ENCODE measurements around the gene OAS1.

OAS1 gene

GRCh38 chr12:112878488-112878887 lies 28.3 kb upstream of the OAS1 start:
- Histone ChIP-seq H4K20me1 (ENCODE audit: insufficient read depth, low read length) (no peaks in the 10 kb centered on the region), H2AFZ (ENCODE audit: low read depth, low read length) (no peak overlapping the region), H3K9me3 (ENCODE audit: insufficient read depth, low read length) (no peaks in the 10 kb centered on the region), H3K27me3 (ENCODE audit: low read depth, low read length) (peaks cover 60% of the 10 kb centered on the region), H3K9ac (ENCODE audit: low read length) (no peak overlapping the region), H3K36me3 (replicated peaks; ENCODE audit: low read depth, low read length) (no peaks in the 10 kb centered on the region), H3K79me2 (ENCODE audit: low read length) (no peaks in the 10 kb centered on the region), H3K4me3 (ENCODE audit: low read length) (no peak overlapping the region), H3K4me2 (ENCODE audit: low read length) (no peak overlapping the region), H3K4me1 (ENCODE audit: low read length) (no peaks in the 10 kb centered on the region), H3K27ac (ENCODE audit: low read length) (no peak overlapping the region)
- TF ChIP-seq EZH2phosphoT487 (IDR thresholded peaks at IDR 0.05; ENCODE audit: low read depth) = no peak

GRCh38 chr12:112879191-112879705 lies 27.5 kb upstream of the OAS1 start:
- Histone ChIP-seq H3K79me2 (ENCODE audit: low read length) (no peaks in the 10 kb centered on the region), H4K20me1 (ENCODE audit: insufficient read depth, low read length) (no peaks in the 10 kb centered on the region), H3K4me3 (ENCODE audit: low read length) (no peak overlapping the region), H3K4me1 (ENCODE audit: low read length) (no peaks in the 10 kb centered on the region), H2AFZ (ENCODE audit: low read depth, low read length) (no peak overlapping the region), H3K27ac (ENCODE audit: low read length) (no peak overlapping the region), H3K9ac (ENCODE audit: low read length) (no peak overlapping the region), H3K36me3 (replicated peaks; ENCODE audit: low read depth, low read length) (no peaks in the 10 kb centered on the region), H3K4me2 (ENCODE audit: low read length) (no peak overlapping the region), H3K27me3 (ENCODE audit: low read depth, low read length) (peaks cover 54% of the 10 kb centered on the region), H3K9me3 (ENCODE audit: insufficient read depth, low read length) (no peaks in the 10 kb centered on the region)
- TF ChIP-seq CTCF (IDR thresholded peaks at IDR 0.05; ENCODE audit: low read depth, low read length) = no peak
- no peak for TF ChIP-seq EZH2phosphoT487 (IDR thresholded peaks at IDR 0.05; ENCODE audit: low read depth)

GRCh38 chr12:112881602-112882001 lies 25.2 kb upstream of the OAS1 start:
- Histone ChIP-seq H3K79me2 (ENCODE audit: low read length) (no peaks in the 10 kb centered on the region), H3K4me3 (ENCODE audit: low read length) (no peak overlapping the region), H3K4me1 (ENCODE audit: low read length) (no peaks in the 10 kb centered on the region), H3K9ac (ENCODE audit: low read length) (no peak overlapping the region), H3K36me3 (replicated peaks; ENCODE audit: low read depth, low read length) (no peaks in the 10 kb centered on the region), H2AFZ (ENCODE audit: low read depth, low read length) (no peak overlapping the region), H3K4me2 (ENCODE audit: low read length) (no peak overlapping the region), H4K20me1 (ENCODE audit: insufficient read depth, low read length) (no peaks in the 10 kb centered on the region), H3K27me3 (ENCODE audit: low read depth, low read length) (peaks cover 60% of the 10 kb centered on the region), H3K27ac (ENCODE audit: low read length) (no peak overlapping the region), H3K9me3 (ENCODE audit: insufficient read depth, low read length) (no peaks in the 10 kb centered on the region; the same call in 1 of the 2 replicates)
- no peak for TF ChIP-seq EZH2phosphoT487 (IDR thresholded peaks at IDR 0.05; ENCODE audit: low read depth)
- TF ChIP-seq CTCF (IDR thresholded peaks at IDR 0.05; ENCODE audit: low read depth, low read length) = no peak

- H3K9me3 ChIP-seq (ENCODE audit: insufficient read depth, low read length) = no peaks in the 10 kb centered on the region; the same call in 1 of the 2 replicates
- no peaks in the 10 kb centered on the region for H3K79me2 ChIP-seq (ENCODE audit: low read length)
- no peaks in the 10 kb centered on the region for H3K36me3 ChIP-seq (replicated peaks; ENCODE audit: low read depth, low read length)
- no peaks in the 10 kb centered on the region for H4K20me1 ChIP-seq (ENCODE audit: insufficient read depth, low read length)
- TF ChIP-seq EZH2phosphoT487 (IDR thresholded peaks at IDR 0.05; ENCODE audit: low read depth) (no peak), CTCF (IDR thresholded peaks at IDR 0.05; ENCODE audit: low read depth, low read length) (no peak)
- H3K4me1 ChIP-seq (ENCODE audit: low read length) = no peaks in the 10 kb centered on the region
- no peak overlapping the region for H2AFZ ChIP-seq (ENCODE audit: low read depth, low read length)
- no peak overlapping the region for H3K4me2 ChIP-seq (ENCODE audit: low read length)
- H3K4me3 ChIP-seq (ENCODE audit: low read length) = no peak overlapping the region
- no peak overlapping the region for H3K9ac ChIP-seq (ENCODE audit: low read length)
- H3K27me3 ChIP-seq (ENCODE audit: low read depth, low read length) = peaks cover 43% of the 10 kb centered on the region
- no peak overlapping the region for H3K27ac ChIP-seq (ENCODE audit: low read length)
These were observed 21.5 kb upstream of the OAS1 start for GRCh38 chr12:112885236-112885635.

Data from OCI-LY3 (cell line).